Astrocyte of the cerebellum (primary cell): ENCODE results near the gene ZCCHC7.
"Not testable (repeated sequence)": the region's sequence is repeated elsewhere in the genome, so short reads cannot be mapped to it uniquely, and the experiment has no call there.

ENCODE experiments used
- DNase-seq: peaks from one replicate; pipeline ENCODE4 v3.0.0-alpha.2; 2011; ENCODE audit warnings: low read depth
- H3K4me3 ChIP-seq: 2 replicates; pipeline ENCODE4 v1.5.1; 2011; ENCODE audit warnings: mild to moderate bottlenecking, low read depth, low read length, moderate library complexity
- in situ Hi-C: cut with HindIII; loops from 2 replicates; pipeline ENCODE4 v1.10.0; 2017; ENCODE audit warnings: low sequenced_read_pairs
- TF ChIP-seq, protein P1 (sequence below): IDR thresholded peaks from 2 replicates; pipeline ENCODE4 v1.5.1; 2012; ENCODE audit warnings: low read length, low read depth, moderate library complexity, mild to moderate bottlenecking; ENCODE audit errors: missing control alignments

Gene ZCCHC7

GRCh38 chr9:37390759-37391158 is 270.4 kb downstream of the ZCCHC7 start:
- TF ChIP-seq, protein P1, sequence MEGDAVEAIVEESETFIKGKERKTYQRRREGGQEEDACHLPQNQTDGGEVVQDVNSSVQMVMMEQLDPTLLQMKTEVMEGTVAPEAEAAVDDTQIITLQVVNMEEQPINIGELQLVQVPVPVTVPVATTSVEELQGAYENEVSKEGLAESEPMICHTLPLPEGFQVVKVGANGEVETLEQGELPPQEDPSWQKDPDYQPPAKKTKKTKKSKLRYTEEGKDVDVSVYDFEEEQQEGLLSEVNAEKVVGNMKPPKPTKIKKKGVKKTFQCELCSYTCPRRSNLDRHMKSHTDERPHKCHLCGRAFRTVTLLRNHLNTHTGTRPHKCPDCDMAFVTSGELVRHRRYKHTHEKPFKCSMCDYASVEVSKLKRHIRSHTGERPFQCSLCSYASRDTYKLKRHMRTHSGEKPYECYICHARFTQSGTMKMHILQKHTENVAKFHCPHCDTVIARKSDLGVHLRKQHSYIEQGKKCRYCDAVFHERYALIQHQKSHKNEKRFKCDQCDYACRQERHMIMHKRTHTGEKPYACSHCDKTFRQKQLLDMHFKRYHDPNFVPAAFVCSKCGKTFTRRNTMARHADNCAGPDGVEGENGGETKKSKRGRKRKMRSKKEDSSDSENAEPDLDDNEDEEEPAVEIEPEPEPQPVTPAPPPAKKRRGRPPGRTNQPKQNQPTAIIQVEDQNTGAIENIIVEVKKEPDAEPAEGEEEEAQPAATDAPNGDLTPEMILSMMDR = peak; percentile 39
- DNase-seq = no peak
- H3K4me3 ChIP-seq = no peak overlapping the region
- in situ Hi-C loops = no loop called here

- no peak for DNase-seq
- H3K4me3 ChIP-seq = no peak overlapping the region
- TF ChIP-seq, protein P1 = no peak
- in situ Hi-C loops = no loop called here
Observed at GRCh38 chr9:37392272-37392671, 271.9 kb downstream of the ZCCHC7 start.

DNA sequence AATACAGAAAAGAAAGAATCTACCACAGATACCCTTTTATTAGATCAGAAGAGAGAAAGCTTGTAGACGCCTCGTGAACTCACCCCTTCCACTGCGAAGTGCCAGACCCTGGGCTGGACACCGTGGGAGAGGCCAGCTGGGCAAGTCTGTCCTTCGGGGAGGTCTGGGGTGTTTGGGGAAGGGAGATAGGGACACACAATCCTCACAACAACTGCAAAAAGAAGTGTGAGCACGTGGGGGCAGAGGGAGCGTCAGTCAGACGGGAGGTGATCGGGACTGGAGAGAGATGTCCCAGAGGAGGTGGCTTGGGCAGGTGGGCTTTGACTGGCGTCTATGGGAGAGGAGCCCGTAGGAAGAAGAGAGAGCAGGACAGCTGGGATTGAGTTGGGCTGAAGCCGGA is 274.9 kb downstream of the ZCCHC7 start:
- in situ Hi-C loops = no loop called here
- no peak overlapping the region for H3K4me3 ChIP-seq
- TF ChIP-seq, protein P1 = no peak
- DNase-seq = no peak

GRCh38 chr9:37395663-37396062 is 275.3 kb downstream of the ZCCHC7 start:
- DNase-seq = no peak
- in situ Hi-C loops = no loop called here
- TF ChIP-seq, protein P1 = no peak

GRCh38 chr9:37397948-37398347 is 277.6 kb downstream of the ZCCHC7 start:
- in situ Hi-C loops, DNase-seq, H3K4me3 ChIP-seq: not testable (repeated sequence)

More at GRCh38 chr9:37395663-37396062, 275.3 kb downstream of the ZCCHC7 start:
- no peak overlapping the region for H3K4me3 ChIP-seq

GRCh38 chr9:37398464-37399025 is 278.2 kb downstream of the ZCCHC7 start:
- DNase-seq = no peak
- TF ChIP-seq, protein P1 = no peak

DNA sequence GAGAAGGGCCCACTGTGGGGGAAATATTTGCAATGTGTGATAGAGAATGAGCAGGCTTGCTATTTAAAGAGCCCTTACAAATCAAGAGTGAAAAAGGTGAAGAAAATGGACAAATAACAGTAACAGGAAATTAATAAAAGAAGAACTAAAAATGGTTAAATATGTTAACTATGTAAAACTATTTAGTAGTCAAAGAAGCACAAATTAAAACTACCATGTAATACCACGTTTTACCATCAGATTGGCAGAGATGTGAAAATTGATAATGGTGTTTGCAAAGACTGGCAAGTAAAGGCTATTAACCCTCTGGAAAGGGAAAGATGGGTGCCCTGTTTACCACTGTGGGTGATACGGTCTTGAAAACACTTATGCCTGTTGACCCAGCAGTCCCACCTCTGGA is 279.0 kb downstream of the ZCCHC7 start:
- in situ Hi-C loops = no loop called here
- TF ChIP-seq, protein P1 = no peak

More at GRCh38 chr9:37398464-37399025, 278.2 kb downstream of the ZCCHC7 start:
- in situ Hi-C loops = no loop called here
- H3K4me3 ChIP-seq = no peak overlapping the region

More for the DNA sequence above, 279.0 kb downstream of the ZCCHC7 start:
- no peak overlapping the region for H3K4me3 ChIP-seq
- no peak for DNase-seq
